NCI-H146 (cell line): ENCODE data around the gene PACSIN1.
A peak's percentile ranks its signal among the peaks of the same experiment; 100 is the strongest.

Source experiments
- DNase-seq: peaks from one replicate; lab custom pipeline; 2025; lab: John Stamatoyannopoulos, UW

PACSIN1 gene

DNA sequence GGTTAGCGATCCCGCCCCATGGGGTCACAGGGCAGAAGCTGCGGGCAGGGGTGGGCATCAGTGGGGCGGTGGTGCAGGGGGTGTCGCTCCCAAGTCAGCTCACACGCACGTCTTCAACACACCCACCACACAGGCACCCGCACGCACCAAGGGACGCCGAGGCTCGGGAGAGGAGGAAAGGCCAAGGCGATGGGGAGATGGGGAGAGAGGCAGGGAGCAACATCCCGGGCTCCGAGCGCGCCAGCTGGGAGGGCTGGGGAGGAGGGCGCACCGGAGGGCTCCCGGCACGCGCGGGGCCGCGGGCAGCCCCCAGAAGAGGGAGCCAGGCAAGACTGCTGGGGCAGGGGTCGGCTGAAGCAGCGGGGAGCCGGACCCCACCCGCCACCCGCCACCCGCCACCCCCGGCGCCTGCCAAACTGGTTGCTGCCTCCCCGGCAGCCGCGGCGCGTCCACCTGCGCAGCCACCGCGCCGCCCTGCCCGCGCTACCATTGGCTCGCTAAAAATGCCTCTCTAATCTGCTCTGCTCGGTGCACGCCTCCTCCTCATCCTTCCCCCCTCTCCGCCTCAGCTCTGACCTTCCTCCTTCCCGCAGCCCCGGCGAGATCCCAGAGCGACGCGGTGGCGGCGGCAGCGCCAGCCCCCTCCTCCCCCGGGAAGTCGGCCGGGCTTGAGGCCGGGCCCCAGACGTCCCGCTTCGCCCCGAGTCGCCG, at the start of gene PACSIN1:
TSS of gene PACSIN1 (plus strand) at position 546 of the 711 bp plus-strand sequence. CDS start 60,230 bp downstream, outside the sequence.
- DNase-seq: peak; percentile 78

DNA sequence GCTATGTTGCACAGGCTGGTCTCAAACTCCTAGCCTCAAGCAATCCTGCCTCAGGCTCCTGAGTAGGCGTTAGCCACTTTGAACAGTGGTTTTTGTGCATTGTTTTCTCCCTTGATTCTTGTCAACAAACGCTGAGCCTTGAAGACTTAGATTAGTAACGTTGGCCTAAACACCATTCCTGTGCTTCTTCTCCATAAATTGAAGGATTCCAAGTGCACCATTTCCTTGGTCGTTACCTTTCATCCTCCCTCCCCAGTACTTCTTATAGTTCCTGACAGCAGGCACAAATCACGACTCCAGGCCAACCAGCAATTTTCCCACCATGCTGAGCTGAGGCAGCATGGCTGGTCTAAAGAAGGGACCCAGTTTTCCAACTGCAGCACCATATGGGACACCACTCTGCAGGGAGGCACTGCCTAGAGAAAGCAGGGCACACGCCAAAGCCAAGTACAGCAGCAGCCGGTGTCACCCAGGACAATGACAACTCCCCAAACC, 49.0 kb upstream of the PACSIN1 start:
- DNase-seq: no peak

GRCh38 chr6:34418367-34418766, 47.5 kb upstream of the PACSIN1 start:
- DNase-seq: no peak

DNA sequence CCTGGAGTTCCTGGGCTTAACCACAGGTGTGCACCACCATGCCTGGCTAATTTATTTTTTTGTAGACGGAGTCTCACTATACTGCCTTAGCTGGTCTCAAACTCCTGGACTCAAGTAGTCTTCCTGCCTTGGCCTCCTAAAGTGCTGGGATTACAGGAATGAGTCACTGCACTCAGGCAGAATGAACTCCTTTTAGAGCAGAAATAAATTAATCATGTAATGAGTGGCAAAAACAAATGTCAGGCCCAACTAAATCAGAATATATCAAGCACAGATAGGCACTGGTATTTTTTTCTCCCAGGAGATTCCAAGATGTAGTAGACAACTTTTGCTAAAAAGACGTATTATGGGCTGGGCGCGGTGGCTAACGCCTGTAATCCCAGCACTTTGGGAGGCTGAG, 42.6 kb upstream of the PACSIN1 start:
- DNase-seq: no peak

- no peak for DNase-seq
Measured at GRCh38 chr6:34424200-34425131, 41.4 kb upstream of the PACSIN1 start.

DNA sequence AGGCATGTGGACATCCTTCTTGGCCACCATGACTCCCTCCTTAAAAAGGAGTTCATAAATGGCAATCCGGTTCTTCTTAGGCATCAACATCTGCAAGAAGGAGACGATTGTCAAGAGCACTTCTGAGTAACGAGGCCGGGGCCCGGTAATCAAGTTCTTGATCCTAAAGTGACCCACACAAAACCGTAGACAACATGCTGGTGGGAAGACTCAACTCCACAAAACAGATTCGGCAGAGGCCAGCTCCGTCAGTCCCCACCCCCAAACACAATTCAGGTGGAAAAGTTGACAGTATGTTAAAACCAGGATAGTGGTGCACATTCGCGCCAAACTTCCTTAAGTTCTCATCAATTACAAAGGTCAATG, 40.8 kb upstream of the PACSIN1 start:
- DNase-seq: no peak

DNA sequence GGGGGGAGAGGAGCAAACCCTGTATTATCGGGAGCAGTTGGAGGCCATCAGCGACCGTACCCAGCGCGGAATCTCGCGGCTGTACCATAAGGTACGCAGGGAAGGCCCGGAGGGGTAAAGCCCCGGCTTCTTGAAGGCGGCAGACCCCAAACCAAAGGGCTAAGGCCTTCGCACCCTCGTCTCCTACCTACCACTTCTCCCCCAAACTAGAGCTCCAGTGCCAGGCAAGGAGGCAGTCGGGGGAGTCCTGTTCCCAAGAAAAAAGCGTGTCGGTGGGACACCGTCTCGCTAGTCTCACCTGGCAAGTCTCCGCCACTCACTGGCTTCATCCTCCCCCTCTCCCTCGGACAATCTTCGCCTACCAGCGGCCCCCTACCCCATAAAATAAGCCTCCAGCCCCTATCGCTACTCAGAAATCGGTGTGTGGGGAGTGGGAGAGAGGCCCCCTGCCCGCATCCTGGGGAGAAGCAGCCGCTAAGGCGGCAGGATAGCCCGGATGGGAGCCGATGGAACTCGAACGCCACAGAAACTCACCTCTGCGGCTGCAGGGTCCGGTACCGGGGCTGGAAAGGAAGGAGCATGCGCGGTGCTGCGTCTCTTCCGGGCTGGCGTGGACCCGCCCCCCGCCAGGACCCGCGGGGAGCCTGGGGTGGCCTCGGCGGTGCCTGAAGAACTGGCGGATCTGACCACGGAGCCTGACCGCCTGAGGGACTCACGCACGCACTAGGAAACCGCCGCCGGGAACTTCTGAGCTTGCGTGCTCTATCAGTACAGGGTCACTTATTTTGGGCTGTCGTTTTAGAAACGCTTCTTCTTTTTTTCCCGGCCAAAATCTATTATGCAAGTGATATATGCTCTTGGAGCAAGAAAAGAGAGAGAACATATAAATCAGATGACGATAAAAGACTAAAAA, 40.1 kb upstream of the PACSIN1 start, which contains the start of gene RPS10:
TSS of gene RPS10 (minus strand) at position 572 of the 913 bp plus-strand sequence. CDS start 848 bp downstream, outside the sequence.
- DNase-seq: peak; percentile 94

DNA sequence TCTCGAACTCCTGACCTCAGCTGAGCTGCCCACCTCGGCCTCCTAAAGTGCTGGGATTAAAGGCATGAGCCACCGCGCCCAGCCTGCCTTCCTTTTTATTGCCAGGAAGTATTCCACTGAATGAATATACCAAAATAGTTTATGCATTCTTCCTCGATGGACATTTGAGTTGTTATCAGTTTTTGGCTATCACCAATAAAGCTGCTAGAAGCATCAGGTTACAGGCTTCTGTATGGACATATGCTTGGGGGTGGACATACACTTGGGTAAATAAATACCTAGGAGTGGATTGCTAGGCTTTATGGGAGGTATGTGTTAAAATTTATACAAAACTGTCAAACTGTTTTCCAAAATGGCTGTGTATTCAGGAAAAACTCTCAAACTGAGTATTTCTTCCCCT, 30.0 kb upstream of the PACSIN1 start:
- DNase-seq: no peak

DNA sequence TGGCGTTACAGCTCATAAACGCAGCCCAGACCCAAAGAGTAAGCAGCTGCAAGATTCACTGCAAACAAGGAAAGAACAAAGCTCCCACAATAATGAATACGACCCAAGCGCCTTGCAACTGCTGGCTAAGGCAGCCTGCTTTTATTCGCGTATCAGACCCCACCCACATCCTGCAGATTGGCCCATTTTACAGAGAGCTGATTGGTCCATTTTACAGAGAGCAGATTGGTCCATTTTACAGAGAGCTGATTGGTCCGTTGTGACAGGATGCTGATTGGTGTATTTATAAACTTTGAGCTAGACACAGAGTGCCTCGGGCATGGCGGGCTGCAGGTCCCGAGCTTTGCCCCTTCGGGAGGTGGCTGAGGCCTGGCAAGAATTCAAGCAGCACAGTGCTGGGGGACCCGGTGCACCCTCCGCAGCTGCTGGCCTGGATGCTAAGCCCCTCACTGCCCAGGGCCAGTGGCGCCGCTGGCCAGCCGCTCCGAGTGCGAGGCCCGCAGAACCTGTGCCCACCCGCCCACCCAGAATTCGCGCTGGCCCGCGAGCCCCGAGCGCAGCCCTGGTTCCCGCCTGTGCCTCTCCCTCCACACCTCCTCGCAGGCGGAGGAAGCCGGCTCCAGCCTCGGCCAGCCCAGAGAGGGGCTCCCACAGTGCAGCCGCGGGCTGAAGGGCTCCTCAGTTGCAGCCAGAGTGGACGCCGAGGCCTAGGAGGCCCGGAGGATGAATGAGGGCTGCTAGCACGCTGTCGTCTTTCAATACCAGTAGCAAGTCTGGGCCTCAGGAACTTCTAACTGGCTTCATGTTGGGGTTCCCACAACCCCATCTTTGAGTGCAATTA, 28.9 kb upstream of the PACSIN1 start:
- DNase-seq: no peak

DNA sequence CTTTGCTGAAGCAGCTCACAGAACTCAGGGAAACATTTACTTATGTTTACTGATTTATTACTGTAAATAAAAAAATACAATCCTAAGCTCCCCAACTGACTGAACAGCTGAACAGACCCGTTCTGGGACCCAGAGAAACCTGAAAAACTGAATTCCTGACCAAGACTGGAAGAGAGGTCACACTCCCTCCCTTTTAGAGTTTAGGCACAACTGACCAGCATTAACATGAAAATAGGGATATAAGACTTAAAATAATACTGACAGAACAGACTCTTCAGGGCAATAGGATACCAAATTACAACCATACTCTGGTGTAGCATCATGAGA, 28.3 kb upstream of the PACSIN1 start:
- no peak for DNase-seq

GRCh38 chr6:34438705-34439104, 27.2 kb upstream of the PACSIN1 start:
- no peak for DNase-seq

GRCh38 chr6:34439442-34439841, 26.4 kb upstream of the PACSIN1 start:
- no peak for DNase-seq

- DNase-seq: no peak
Measured at GRCh38 chr6:34441526-34441925, 24.4 kb upstream of the PACSIN1 start.

DNA sequence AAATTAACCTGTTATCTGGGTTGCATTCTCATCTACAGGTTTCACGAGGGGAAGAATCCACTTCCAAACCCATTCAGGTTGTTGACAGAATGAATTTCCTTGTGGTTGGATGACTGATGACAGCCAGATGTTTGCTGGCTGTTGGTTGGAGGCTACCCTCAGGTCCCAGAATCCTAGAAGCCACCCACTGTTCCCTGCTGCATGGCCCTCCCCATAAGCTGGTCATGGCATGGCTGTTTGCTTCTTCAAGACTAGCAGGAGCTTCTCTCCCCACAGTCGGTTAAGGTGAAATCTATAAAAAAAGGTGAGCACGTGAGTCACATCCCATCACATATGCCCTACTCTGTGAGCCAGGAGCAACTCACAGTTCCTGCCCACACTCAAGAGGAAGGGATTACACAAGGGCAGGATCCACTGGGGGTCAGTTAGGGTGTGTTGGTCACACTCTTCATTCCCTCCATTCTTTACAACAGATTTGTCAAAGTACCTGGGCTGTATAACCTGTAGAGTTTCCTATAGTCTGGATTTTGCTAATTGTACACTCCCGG, 20.5 kb upstream of the PACSIN1 start:
- DNase-seq: no peak

DNA sequence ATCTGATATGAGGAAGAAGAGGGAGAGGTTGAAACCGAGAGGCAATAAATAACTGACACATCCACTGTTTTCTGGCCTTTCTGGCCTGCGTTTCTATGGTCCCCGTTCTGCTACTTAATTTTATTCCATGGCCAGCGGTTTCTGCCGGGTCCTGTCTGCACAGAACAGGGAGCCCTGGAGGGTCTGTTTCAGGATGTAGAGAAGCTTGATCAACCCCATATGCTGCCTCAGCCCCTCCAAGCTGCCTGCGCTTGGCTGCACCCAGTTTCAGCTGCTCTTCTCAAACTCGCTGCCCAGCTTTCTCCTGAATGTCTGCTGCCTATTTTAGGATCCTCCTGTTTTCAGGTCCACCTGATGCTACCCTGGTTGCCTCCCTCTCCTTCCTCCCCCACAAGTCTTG, 18.5 kb upstream of the PACSIN1 start:
- DNase-seq: no peak

GRCh38 chr6:34447910-34448309, 18.0 kb upstream of the PACSIN1 start:
- DNase-seq: peak; percentile 33

DNA sequence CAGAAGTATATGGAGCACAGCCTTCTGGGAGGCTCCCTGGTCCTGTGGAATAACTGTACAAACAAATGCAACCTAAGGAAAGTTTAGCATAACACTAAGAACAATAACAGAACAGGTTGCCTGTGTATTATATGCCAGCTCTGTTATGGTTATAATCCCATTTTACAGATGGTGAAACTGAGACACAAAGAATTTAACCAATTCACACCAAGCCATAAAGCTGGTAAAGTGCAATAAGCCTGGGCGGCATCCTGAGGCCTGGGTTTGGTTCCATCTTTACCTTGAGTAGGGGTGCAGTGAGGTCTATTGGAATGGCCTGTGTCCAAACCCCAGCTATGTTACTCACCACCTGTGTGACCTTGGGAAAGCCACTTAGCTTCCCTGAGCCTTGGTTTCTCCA, 14.7 kb upstream of the PACSIN1 start:
- DNase-seq: no peak

GRCh38 chr6:34455831-34456230, 10.0 kb upstream of the PACSIN1 start:
- no peak for DNase-seq

DNA sequence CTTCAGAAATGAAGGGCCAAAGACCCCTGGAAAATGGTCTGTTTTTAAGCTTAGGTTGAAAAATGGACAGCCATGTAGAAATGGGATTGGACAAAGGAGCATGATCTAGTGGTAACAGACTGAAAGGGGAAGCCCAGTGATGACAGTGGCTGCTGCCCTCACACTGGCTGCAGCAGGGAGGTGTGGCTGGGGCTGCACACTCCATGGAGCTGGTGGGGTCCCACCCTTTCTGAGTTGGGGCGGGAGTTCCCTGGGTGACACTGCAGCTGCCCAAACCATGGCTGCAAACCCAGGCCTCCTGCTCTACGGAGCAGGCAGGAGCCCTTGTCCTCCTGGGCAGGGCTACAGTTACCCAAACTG, 8.5 kb upstream of the PACSIN1 start:
- DNase-seq: no peak

DNA sequence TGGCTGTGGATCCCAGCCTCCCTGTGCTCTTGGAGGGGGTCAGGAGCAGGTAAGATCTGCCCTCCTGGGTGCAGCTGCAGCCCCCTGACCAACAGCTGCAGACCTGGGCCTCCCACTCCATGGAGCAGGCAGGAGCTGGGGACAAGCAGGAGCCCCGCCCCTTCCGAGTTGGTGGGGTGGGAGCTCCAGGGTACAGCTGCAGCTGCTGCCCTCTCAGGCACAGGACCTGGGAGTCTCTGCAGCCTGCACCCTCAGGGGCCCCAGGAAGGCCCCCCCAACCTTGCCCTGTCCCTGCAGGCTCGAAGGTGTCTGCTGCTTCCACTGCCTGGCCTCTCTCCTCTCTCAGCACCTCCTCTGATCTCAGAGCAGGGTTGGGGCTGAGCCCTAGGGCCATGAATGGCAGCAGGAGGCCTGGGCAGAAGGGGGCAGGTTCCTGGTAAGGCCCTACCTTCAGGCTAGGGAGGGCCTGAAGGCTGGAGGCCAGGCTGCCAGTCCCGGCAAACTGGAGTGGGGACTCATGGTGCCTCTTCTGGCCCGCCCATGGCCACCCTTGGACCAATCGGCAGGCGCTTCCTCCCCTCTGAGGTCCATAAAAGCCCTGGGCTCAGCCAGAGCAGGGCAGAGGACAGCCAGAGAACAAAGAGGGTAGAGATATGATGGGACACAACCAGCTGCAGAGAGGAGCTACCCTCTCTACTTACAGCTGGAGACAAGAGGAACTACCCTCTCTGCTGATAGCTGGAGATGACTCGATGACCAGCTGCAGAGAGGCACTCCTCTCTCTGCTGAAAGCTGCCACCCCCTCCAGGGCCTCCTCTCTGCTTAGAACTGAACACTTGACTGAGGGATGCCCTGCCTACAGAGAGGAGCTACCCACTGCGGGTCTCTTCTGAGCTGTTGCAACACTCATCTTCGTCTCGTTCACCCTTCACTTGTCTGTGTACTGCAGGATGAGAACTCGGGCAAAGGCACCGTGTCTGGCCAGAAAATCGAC, 7.8 kb upstream of the PACSIN1 start:
- no peak for DNase-seq
